ENCODE results near the gene EXOC2. TPM values are rescaled to one million over a fixed set of nuclear protein-coding genes. Genes with fewer than 3 reads are reported as not detected.

EXOC2 gene
- total RNA-seq, 1 experiment from 2014 or later = 30.7 TPM

DNA sequence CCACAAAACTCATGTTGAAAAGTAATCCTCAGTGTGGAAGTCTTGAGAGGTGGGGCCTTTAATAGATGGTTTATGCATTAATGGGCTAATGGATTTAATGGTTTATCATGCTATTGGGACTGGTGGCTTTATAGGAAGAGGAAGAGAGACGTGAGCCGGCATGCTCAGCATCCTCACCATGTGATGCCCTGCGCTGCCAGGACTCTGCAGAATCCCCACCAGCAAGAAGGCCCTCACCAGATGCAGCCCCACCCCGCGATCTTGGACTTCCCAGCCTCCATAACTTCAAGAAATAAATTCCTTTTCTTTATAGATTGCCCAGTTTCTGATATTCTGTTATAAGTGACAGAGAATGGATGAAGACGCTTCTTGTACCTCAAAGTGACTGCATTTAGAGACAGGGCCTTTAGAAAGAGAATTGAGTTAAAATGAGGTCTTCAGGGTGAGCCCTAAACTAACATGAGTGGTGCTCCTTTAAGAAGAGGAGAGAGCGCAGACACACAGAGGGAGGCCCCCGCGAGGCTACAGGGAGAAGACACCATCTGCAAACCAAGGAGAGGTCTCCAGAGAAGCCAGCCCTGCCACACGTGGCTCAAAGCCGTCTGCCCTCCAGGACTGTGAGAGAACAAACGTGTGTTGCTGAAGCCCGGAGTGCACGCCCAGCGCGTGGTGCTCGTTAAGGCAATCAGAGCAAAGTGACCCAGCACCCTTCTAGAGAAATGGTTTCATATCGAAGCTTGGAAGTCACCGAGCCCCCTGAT lies 244.5 kb downstream of the EXOC2 start:
- DNase-seq (ENCODE audit: low read depth) = no peak

DNA sequence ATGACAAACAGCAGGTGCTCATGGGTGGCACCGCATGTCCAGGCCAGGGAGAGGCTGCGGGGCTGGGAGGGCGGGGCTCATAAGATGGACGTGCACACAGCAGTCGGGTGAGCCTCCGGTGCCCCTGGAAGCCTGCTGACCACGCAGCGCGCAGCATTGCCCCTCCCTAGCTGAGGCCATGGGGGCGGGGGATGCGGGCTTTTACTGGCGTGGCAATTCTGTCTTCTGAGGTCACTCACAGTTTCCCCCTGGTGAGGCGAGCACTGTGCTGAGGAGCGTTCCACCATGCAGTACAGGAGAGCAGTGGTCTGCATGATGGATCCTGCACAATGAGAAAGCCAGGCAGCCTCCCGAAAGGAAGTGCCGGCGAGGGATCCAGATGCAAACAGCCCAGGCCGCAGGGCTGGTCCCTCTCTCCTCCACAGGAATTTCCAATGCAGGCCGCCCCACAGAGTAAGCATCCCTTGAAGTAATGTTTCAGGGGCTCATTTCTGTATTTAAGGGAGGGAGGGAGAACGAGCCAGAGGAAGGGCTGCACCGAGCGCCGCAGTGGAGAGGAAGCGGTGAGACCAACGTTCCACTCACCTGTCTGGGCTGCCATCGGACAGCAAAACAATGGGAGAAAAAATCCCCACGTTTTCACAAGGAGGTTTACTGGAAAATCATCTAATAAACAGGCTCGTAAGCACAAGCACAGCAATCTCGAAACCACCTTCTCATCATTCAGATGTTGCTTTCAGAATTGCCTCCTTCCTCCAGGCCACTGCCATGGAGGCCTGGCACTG lies 245.4 kb downstream of the EXOC2 start:
- no peak for DNase-seq (ENCODE audit: low read depth)

DNA sequence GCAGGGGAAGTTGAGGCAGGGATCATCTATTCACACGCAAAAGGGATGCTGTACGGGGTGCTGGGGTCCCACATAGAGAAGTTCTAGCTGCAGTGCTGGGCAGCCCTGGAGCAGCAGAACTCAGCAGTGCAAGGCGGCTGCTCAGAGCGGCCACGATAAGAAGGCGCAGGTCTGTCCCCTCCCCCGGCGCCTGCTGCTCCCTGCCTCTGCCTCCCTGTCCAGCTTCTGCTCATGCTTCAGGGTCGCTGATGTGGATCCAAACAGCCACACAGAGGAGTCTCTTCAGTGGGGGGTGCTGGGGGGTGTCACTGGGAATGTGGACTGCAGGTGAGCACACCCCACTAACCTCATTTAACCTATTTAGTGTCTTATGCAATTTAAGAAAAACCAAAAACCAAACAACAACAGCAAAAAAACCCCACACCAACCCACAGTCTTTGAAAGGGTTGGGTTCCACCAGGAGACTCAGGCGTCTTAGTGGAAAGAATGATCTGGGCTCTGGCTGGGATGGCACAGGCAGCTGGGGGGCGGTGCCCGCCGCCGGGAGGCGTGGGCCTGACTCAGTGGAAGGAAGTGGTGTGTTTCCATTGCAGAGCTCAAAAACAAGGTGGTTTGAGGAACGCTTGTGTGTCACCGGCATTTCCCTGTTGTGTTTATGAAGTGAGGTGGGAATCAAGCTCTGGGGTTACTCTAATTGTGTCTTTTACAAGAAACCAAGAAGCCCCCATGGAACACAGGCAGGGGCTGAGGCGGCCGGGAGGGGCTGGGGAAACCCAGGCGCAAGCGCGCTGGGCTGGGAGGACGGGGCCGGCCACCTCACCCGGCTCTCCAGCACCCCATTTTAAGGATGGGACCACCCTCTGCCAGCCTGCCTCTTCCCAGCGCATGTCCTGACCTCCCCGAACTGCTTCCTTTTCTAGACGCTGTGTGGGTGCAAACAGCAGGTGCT lies 246.2 kb downstream of the EXOC2 start:
- DNase-seq (ENCODE audit: low read depth) = no peak

DNA sequence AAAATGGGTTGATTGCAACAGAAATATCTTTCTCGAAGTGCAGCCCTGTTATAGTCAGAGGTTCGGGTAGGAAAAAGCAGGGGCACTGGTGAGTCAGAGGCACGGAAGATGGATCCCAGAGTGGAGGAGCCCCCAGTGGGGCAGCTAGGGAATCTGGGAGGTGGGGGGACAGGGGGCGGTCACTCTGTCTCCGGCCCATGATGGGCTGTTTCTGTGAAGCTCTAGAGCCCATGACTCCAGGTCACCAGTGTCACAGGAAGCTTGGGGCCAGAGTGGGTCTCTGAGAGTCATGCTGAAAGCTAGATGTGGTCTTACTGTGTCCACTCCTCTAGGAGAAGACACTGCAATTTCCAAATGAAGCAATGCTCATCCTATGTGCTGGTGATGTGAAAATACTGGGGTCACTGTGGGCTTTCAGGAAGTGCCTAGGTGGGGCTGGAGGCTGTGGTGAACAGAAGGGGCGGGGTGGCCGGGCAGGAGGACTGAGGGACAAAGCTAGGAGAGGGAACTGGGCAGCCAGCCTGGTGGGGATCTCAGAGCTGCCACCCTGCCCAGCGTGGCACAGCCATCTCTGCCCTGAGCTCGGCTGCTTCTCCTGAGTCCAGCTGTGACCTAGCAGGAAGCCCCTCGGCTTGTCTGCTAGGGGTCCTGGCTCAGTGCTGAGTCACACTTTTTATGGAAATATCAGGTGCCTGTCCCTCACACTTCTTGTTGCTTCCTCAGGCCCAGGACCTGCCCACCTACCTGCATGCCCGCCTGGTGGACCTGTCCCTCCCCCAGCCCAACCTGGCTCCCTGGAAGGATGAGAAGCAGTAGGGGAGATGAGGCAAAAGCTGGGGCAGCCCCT lies 247.1 kb downstream of the EXOC2 start:
- DNase-seq (ENCODE audit: low read depth) = no peak

DNA sequence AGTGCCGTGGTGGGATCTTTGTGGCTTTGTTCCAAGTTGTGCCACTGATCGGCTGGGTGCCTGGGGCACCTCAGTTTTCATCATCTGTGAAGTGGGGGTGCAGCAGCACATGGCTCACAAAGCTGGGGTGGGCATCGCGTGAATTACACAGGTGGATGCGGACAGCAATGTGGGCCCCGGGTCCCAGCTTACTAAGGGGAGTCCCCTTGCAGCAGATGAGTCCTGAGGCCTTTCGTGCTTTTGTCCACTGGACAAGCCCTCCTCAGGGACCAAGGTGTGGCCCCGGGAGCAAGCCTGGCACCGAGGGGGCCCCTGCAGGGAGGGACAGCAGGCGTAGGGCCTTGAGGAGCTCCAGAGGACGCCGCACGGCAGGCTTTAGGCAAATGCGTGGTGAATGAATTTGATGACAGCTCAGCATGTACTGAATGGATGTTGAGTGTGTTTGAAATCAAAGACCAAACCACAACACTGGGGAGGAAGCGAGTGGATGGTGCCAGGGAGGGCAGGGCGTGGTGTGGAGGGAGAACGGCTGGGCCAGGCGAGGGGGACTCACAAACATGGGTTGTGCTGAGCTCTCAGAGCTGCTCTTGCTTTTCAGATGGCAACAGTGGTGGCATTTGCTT lies 248.2 kb downstream of the EXOC2 start:
- no peak for DNase-seq (ENCODE audit: low read depth)

DNA sequence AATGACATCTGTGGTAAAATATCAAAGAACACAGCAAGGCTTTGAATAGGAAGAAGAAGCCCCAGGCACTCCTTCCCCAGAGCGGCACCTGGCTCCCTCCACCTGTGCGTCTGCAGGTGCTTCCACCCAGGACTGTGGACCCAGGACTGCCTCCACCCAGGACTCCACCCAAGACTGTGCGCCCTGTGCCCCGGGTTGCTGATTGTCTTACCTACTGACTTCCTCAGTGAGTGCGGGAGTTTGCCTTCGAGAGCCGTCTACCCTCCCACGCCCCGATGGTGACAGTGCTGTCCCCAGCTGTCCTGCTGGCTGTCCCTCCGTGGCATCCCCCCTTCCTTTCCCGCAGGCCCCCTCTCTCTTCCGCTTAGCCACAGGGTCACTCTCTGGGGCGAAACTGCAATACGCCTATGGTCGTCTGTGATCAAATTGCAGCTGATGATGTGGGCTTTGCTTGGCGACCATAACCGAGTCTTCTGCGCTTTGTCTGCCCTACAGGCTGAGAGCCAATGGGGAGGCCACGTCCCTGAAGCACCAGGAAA lies 249.2 kb downstream of the EXOC2 start:
- DNase-seq (ENCODE audit: low read depth) = no peak

DNA sequence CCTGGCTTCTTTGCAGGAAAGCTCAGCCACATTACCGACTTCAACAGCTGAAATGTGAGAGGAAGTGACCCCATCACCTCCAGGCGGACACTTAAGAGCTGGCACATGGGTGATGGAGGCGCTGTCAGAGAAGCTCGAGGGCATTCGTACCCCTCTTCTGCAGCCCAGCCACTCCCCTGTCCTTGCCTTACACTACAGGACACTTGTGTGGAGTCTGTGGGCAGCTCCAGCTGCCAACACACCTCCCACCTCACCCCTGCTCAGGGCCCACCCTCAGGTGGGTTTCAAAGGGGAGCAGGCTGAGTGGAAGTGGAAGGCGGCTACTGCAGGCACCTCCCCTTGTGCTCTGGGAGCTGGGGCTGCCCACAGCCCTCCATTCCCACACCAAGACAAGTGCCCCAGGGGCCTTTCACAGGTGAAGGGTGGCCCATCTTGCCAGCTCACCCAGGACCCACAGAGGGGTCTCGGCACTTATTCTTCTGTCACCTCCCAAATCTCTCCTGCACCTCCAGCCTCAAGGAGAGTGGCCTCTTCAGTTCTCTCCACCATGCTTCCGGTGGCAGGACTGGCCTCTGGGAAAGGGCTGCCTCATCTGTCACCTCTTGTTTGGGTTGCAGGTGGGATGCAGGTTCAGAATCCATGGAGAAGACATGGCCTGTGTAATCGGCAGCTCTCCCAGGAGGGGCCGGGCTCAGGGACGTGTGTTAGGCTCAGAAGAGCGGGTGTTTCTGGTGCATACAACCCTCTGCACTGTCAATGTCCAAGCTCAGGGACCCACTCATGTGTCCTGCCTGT lies 251.6 kb downstream of the EXOC2 start:
- no peak for DNase-seq (ENCODE audit: low read depth)

DNA sequence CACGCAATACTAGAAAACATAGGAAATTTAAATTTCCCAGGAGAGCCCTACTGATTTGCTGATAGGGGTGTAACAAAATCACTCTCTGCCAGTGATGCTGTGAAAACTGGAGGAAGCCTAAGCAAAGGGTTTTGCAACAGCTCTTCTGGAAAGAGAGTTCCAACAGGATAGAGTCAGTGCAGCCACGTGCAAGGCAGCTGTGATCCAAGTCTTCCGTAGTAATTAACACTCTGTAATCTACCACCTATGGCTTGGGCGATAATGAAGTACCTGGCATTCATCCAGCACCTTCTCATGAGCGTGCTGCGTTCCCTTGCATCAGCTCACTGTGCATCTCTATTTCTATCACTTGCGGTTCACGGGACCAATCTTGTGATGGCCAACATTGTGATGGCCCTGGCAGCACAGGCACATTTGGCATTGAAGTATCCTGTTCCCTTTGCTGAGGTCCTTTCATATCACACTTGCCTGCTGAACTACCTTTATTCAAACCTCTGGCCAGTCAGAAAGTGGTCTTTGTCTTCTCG lies 253.2 kb downstream of the EXOC2 start:
- peak; percentile 14 for DNase-seq (ENCODE audit: low read depth)

DNA sequence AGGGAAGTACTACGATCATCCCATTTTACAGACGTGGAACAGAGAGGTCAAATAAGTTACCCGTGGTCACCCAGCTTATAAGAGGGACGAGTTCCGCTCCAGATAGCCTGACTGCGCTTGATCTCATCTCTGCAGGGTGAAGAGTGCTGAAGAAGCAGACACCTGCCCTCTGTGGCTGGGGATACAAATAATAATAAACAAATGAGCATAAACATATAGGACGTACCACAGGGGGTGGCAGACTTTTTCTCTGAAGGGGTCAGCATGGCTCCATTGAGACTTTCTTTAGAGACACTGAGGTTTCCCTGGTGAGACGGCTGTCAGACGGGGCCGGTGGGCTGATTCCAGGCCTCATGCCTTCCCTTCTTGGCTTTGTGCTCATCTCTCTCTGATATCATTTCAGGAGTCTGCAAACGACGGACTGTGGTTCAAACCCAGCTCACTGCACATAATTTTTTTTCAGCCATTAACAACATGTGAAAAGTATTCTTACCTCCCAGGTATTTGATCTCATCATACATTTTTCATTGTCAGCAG lies 254.2 kb downstream of the EXOC2 start:
- no peak for DNase-seq (ENCODE audit: low read depth)

DNA sequence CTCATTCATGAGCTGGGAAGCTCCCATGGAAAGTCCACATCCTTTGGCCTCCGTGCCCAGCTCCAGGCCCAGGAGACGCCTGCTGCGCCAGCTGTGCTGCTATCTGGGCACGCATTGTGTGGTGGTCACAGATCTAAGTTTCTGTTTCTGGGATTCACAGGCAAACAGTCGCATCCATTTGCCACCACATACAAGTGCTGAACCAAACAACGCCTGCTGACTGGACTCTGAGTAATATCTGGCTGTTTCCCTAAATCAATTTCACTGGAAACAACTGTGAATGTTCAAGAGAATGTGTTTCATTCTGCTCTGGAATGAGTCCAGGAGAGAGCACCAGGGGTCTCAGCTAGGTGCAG lies 255.9 kb downstream of the EXOC2 start:
- DNase-seq (ENCODE audit: low read depth) = peak; percentile 73

DNA sequence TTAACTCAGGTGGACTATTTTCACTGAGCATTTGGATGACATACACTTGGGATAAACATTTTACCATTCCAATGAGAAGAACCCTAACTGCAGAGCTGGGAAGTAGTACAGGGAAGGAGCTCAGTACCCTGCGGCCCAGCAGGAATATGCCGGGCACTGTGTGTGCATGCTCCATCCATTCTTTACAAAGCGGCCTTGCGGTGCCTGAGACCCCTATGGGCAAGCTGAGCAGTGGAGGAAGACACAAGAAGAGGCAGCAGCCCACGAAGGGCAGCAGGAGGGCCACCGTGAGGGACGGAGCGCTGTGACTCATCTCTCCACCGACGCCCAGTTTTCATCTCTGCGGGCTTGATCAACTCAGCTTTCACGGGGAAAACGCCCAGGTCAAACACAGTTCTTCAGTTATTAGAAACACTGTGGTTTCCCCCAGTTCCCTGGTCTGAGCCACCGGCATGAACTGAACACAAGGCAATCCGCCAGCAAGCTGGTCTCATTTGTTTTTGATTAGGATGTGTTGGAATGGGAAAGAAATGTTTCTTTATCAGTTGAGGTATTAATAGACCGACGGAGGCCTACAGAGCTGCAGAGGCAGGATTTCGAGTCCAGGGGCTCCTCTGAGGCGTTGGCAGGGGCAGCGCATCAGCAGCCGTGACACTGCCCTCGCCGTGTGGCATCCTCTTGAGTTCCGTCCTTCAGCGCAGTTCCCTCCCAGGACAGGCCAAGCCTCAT lies 256.5 kb downstream of the EXOC2 start:
- peak; percentile 44 for DNase-seq (ENCODE audit: low read depth)

DNA sequence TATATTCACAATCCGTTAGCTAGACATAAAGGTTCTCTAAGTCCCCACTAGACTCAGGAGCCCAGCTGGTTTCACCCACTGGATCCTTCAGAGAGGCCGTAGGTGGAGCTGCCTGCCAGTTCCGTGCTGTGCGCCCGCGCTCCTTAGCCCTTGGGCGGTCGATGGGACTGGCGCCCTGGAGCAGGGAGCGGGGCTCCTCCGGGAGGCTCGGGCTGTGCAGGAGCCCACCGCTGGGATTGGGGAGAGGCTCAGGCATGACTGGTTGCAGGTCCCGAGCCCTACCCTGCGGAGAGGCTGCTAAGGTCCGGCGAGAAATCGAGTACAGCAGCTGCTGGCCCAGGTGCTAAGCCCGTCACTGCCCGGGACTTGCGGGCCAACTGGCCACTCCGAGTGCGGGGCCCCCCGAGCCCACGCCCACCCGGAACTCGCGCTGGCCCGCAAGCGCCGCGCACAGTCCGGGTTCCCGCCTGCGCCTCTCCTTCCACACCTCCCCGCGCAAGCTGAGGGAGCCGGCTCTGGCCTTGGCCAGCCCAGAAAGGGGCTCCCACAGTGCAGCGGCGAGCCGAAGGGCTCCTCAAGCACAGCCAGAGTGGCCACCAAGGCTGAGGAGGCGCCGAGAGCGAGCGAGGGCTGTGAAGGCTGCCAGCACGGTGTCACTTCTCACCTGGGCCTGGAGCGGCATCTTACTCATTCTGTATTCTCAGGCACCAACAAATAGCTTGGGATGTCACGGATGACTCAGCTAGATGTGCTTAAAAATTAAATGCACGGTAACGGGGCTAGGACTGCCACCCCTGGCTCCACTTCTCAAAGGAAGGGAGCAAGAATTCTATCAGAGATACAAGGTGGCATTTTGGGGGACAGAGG lies 257.3 kb downstream of the EXOC2 start:
- DNase-seq (ENCODE audit: low read depth) = no peak

Other genes starting within 250 kb of the EXOC2 start
- 0.17 and 0.19 TPM in 2 replicates for gene HUS1B, start 36.0 kb downstream of the EXOC2 start, total RNA-seq (2014; rRNA removed)

Data from LHCN-M2 (cell line).